NCI-H748 treated with DMSO at 0.1 percent for 48 hours (cell line): ENCODE data around the gene R3HDML.
A peak's percentile ranks its signal among the peaks of the same experiment; 100 is the strongest.

Source experiments
- DNase-seq: peaks from one replicate; lab custom pipeline; 2025; lab: John Stamatoyannopoulos, UW

R3HDML gene

GRCh38 chr20:44364068-44364467, 27.2 kb downstream of the R3HDML start:
- DNase-seq = no peak

GRCh38 chr20:44364780-44365179, 27.9 kb downstream of the R3HDML start:
- no peak for DNase-seq

GRCh38 chr20:44367746-44368145, 30.9 kb downstream of the R3HDML start:
- DNase-seq = no peak

GRCh38 chr20:44370639-44371218, 33.9 kb downstream of the R3HDML start:
- no peak for DNase-seq

GRCh38 chr20:44382641-44383040, 45.8 kb downstream of the R3HDML start:
- no peak for DNase-seq

DNA sequence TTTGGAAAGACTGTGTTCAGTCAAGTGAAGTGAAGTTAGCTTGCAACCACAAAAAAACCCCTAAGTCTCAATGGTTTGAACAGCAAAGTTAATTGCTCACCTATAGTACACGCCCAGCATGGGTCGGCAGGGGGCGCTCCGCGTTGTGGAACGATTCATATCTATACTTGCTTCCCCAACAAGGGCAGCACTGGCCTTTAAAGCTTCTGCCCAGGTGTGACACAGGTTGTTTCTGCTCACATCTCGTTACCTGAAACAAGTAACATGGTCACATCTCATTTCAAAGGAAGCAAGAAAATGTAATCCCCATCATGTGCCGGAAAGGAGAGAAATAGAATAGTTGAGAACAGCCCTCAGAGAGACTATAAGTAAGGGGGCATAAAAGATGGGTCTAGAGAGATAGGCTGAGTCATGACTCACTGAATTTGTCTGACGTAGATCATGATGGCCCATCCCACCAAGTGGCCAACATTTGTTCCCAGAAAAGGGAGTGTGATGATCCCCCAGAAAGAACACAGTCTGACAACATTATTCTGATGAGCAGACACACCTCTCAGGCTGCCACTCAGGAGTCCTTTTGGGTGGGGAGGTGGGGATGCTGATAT, 47.7 kb downstream of the R3HDML start:
- peak; percentile 70 for DNase-seq

DNA sequence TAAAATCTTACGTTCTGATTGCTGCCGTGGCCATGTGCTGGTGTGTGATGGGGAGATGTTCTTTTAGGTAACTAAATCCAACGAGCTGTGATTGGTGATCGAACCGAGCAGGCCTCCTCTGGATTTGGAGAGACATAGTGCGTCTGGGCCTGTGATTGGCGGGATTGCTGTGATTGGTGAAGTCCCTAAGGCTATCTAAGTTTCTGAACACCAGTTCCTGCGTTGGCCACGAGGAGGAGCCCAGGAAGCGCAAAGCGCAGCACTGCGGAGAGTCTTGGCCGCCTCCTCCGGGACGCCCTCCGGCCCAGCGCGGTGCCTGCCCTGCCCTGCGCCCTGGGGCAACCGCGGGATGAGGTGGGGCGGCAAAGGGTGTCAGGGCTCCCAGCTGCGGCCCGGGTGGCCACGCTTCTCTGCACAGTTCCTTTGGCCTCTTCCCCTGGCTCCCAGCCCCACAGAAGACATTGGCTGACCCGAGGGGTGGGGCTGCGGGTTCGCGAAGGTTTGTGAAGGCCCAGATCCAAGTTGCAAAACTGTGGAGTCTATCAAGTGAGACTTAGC, 51.7 kb downstream of the R3HDML start:
- peak; percentile 20 for DNase-seq

- no peak for DNase-seq
Observed at GRCh38 chr20:44389871-44390270, 53.0 kb downstream of the R3HDML start.

GRCh38 chr20:44390280-44390679, 53.4 kb downstream of the R3HDML start:
- DNase-seq = no peak

- no peak for DNase-seq
Observed at GRCh38 chr20:44392088-44392775, 55.4 kb downstream of the R3HDML start.

DNA sequence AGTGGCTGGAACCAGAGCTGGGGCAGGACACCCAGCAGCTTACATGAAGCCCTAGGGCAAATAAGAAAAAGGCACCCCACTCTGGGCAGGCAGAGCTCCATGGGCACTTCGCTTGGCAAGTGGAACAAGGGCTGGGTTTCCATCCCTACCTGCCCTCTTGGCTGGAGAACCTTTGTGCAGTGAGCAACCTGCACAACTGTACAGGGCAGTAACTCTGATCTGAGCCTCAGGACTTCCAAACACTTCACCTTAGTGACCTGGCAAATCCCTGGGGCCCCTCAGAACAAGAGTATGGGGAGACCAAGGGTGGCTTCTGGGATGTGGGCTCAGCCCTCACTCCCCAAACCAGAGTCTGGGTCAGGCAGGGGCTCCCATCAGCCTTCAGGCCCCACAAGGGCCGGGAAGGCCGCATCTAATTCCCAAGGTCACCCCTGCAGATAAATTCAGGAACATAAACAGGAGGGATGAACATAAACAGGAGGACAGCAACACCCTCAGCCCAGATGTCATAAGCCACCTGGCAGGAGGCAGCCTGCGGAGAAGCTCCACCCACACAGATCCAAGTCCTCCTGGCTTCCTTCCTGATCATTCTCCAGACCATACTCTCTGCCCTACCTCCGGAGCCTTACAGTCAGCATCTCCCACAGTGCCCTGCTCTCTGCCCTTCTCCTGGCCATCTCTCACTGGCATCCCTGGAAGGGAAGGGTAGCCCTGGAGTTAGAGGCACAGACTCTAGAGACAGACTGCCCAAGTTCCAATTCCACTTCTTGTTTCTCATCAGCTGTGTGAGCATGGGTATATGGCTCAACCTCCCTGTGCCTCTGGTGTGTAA, 56.1 kb downstream of the R3HDML start:
- no peak for DNase-seq

DNA sequence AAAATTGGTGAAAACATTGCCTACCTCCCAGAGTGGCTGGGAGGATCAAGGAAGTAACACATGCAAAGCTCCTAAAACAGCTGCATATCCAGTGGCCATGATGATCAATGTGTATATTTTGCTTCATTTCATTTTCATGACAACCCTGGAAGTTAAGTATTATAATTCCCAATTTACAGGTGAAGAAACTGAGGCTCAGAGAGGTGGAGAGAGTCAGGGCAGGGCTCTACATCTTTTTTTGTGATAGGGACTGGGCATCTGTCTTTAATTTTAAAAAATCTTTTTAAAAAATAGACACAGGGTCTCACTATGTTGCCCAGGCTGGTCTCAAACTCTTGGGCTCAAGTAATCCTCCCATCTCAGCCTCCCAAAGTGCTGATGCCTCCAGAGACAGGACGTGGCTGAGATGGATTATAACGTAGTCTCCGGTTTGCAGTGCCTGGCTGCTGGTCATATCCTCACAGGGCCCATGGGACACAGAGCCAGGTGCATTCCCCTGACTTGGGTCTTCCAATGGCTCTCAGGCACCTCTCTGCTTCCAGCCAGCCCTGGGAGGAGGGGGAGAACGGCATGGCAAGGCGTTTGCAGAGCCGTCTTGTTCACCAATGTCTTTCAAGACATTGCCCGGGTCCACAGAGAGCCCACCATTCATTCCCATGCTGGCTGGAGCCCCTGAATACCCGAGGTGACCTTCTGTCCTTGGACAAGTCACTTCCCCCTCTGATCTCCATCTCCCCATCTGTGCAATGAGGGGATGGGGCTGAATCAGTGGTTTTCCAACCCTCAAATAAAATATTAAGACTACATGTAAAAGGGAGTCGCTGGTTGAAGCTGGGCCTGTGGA, 57.0 kb downstream of the R3HDML start:
- no peak for DNase-seq

- DNase-seq = no peak
Observed at GRCh38 chr20:44394452-44394701, 57.5 kb downstream of the R3HDML start.

- no peak for DNase-seq
Observed at GRCh38 chr20:44394702-44395460, 58.0 kb downstream of the R3HDML start.

GRCh38 chr20:44395461-44396340, 58.9 kb downstream of the R3HDML start:
- DNase-seq = no peak

- DNase-seq = no peak
Observed at GRCh38 chr20:44396369-44397130, 59.7 kb downstream of the R3HDML start.

DNA sequence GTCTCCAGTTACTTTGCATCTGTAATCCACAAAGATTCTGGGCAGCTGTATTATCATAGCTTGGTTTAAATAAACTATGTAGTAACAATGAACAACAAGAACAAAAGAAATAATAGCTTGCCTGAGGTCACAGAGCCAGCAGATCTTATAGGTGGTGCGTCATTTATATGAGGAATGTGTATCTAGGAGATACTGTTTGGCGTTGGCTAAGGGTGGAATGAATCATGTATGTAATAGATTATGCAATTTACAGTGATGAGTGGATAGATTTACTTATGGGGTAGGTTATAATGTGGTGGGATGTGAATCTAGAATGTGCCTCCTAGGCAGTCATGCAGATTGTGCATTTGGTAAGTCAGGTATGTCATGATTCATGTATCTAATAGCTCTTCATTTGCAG, 61.5 kb downstream of the R3HDML start:
- DNase-seq = no peak

GRCh38 chr20:44399446-44399845, 62.6 kb downstream of the R3HDML start:
- no peak for DNase-seq

- DNase-seq = no peak
Observed at GRCh38 chr20:44400671-44400969, 63.8 kb downstream of the R3HDML start.
